ENCODE data around the gene NRIP1.

Gene NRIP1

DNA sequence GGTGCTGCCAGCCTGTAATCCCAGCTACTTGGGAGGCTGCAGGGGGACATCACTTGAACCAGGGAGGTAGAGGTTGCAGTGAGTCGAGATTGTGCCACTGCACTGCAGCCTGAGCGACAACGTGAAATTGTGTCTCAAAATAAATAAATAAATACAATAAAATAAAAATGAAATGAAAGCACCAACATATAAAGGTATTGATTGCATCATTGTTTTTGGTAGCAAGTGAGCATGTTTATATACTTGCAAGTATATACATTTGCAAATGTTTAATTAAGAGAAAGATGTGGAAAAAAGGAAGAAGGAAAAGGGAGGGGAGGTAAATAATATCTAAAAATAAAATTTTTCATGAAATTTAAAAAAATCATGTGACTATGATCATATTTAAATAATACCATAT lies 32.8 kb upstream of the NRIP1 start:
- Histone ChIP-seq H3K27me3 (replicated peaks; ENCODE audit: insufficient read depth, low read length) (no peaks in the 10 kb centered on the region), H3K4me2 (ENCODE audit: low read depth, low read length) (no peak overlapping the region), H2AFZ (ENCODE audit: low read length) (no peak overlapping the region), H3K79me2 (ENCODE audit: low read length) (no peaks in the 10 kb centered on the region), H3K4me3 (ENCODE audit: low read length) (no peak overlapping the region), H3K4me1 (ENCODE audit: low read length) (no peaks in the 10 kb centered on the region), H3K27ac (ENCODE audit: low read length) (no peak overlapping the region), H4K20me1 (ENCODE audit: insufficient read depth, low read length) (no peaks in the 10 kb centered on the region), H3K9ac (ENCODE audit: low read length) (no peak overlapping the region), H3K9me3 (replicated peaks; ENCODE audit: insufficient read depth, low read length) (no peaks in the 10 kb centered on the region), H3K9me2 (replicated peaks; ENCODE audit: insufficient read depth, low read length) (no peaks in the 10 kb centered on the region), H3K36me3 (replicated peaks; ENCODE audit: insufficient read depth, low read length) (no peaks in the 10 kb centered on the region), H3F3A (ENCODE audit: insufficient read depth, low read length) (no peaks in the 10 kb centered on the region)
- no peak for TF ChIP-seq EZH2phosphoT487 (IDR thresholded peaks at IDR 0.05; ENCODE audit: low read length)
- TF ChIP-seq, protein P1, sequence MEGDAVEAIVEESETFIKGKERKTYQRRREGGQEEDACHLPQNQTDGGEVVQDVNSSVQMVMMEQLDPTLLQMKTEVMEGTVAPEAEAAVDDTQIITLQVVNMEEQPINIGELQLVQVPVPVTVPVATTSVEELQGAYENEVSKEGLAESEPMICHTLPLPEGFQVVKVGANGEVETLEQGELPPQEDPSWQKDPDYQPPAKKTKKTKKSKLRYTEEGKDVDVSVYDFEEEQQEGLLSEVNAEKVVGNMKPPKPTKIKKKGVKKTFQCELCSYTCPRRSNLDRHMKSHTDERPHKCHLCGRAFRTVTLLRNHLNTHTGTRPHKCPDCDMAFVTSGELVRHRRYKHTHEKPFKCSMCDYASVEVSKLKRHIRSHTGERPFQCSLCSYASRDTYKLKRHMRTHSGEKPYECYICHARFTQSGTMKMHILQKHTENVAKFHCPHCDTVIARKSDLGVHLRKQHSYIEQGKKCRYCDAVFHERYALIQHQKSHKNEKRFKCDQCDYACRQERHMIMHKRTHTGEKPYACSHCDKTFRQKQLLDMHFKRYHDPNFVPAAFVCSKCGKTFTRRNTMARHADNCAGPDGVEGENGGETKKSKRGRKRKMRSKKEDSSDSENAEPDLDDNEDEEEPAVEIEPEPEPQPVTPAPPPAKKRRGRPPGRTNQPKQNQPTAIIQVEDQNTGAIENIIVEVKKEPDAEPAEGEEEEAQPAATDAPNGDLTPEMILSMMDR (IDR thresholded peaks at IDR 0.05; ENCODE audit: low read length) = no peak
- TF ChIP-seq EZH2 (optimal IDR thresholded peaks at IDR 0.05; ENCODE audit: low read depth, low read length) = no peak
- DNase-seq = no peak

DNA sequence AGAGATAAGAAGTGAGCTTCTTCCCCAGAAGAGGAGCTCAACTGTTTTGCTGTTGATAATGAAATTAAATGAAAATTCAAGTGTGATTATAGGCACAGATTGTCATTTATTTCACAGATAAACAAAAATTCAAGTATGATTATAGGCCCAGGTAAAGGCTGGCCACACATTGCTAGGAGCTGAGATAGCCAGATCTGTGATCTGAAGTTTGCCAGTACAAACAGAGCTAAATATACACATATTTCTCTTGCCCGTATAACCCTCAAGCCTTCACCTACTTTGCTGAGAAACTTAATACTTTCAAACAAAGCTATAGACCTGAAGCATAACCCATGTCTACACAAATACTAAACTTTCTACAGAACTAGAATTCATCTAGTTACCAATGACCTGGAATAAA lies 31.3 kb upstream of the NRIP1 start:
- H3F3A ChIP-seq (ENCODE audit: insufficient read depth, low read length) = no peaks in the 10 kb centered on the region
- H3K9me2 ChIP-seq (replicated peaks; ENCODE audit: insufficient read depth, low read length) = no peaks in the 10 kb centered on the region
- no peak overlapping the region for H2AFZ ChIP-seq (ENCODE audit: low read length)
- H3K9me3 ChIP-seq (replicated peaks; ENCODE audit: insufficient read depth, low read length) = no peaks in the 10 kb centered on the region
- no peaks in the 10 kb centered on the region for H3K36me3 ChIP-seq (replicated peaks; ENCODE audit: insufficient read depth, low read length)
- DNase-seq = no peak
- no peaks in the 10 kb centered on the region for H4K20me1 ChIP-seq (ENCODE audit: insufficient read depth, low read length)
- H3K27me3 ChIP-seq (replicated peaks; ENCODE audit: insufficient read depth, low read length) = no peaks in the 10 kb centered on the region
- no peak overlapping the region for H3K9ac ChIP-seq (ENCODE audit: low read length)
- no peak overlapping the region for H3K4me3 ChIP-seq (ENCODE audit: low read length)
- TF ChIP-seq, protein P1 (IDR thresholded peaks at IDR 0.05; ENCODE audit: low read length) = no peak
- no peak for TF ChIP-seq EZH2phosphoT487 (IDR thresholded peaks at IDR 0.05; ENCODE audit: low read length)
- no peak for TF ChIP-seq EZH2 (optimal IDR thresholded peaks at IDR 0.05; ENCODE audit: low read depth, low read length)
- H3K4me1 ChIP-seq (ENCODE audit: low read length) = no peaks in the 10 kb centered on the region
- H3K4me2 ChIP-seq (ENCODE audit: low read depth, low read length) = no peak overlapping the region
- H3K79me2 ChIP-seq (ENCODE audit: low read length) = no peaks in the 10 kb centered on the region
- no peak overlapping the region for H3K27ac ChIP-seq (ENCODE audit: low read length)

DNA sequence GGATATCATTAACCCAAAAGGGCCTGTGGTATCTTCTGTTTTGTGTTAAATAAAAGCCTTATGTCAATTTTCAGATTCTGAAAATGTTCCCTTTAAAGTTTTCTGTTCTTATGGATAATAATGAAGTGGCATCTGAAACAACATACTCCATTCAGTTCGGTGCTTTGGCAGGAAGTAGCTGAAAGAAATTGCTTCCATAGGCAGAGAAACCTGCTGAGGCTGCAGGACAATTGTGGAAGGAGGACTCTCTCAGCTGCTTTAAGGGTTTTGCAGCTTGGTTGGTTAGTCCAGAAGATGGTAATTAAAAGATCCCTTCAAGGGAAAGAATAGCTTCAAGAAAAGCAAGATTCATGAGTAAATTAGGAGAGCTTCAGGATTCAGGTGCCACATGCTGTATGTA lies 30.5 kb upstream of the NRIP1 start:
- no peaks in the 10 kb centered on the region for H3F3A ChIP-seq (ENCODE audit: insufficient read depth, low read length)
- H3K4me1 ChIP-seq (ENCODE audit: low read length) = no peaks in the 10 kb centered on the region
- H3K4me3 ChIP-seq (ENCODE audit: low read length) = no peak overlapping the region
- H3K9me2 ChIP-seq (replicated peaks; ENCODE audit: insufficient read depth, low read length) = no peaks in the 10 kb centered on the region
- no peak overlapping the region for H2AFZ ChIP-seq (ENCODE audit: low read length)
- no peak overlapping the region for H3K4me2 ChIP-seq (ENCODE audit: low read depth, low read length)
- H3K79me2 ChIP-seq (ENCODE audit: low read length) = no peaks in the 10 kb centered on the region
- H3K27me3 ChIP-seq (replicated peaks; ENCODE audit: insufficient read depth, low read length) = no peaks in the 10 kb centered on the region
- no peaks in the 10 kb centered on the region for H4K20me1 ChIP-seq (ENCODE audit: insufficient read depth, low read length)
- no peak overlapping the region for H3K9ac ChIP-seq (ENCODE audit: low read length)
- no peak overlapping the region for H3K27ac ChIP-seq (ENCODE audit: low read length)
- no peaks in the 10 kb centered on the region for H3K9me3 ChIP-seq (replicated peaks; ENCODE audit: insufficient read depth, low read length)
- no peak for DNase-seq
- H3K36me3 ChIP-seq (replicated peaks; ENCODE audit: insufficient read depth, low read length) = no peaks in the 10 kb centered on the region
- no peak for TF ChIP-seq EZH2phosphoT487 (IDR thresholded peaks at IDR 0.05; ENCODE audit: low read length)
- TF ChIP-seq, protein P1 (IDR thresholded peaks at IDR 0.05; ENCODE audit: low read length) = no peak
- no peak for TF ChIP-seq EZH2 (optimal IDR thresholded peaks at IDR 0.05; ENCODE audit: low read depth, low read length)
